Measurements from ENCODE around the gene TAF6L. TPM values are rescaled to one million over a fixed set of nuclear protein-coding genes. Genes with fewer than 3 reads are reported as not detected.
"Not testable (repeated sequence)": the region's sequence is repeated elsewhere in the genome, so short reads cannot be mapped to it uniquely, and the experiment has no call there.

The TAF6L gene
- 10 to 100 TPM; 27.5 to 40.2 (median 37.2) TPM for polyA plus RNA-seq (ENCODE audit: insufficient read length in 4 of 4)

GRCh38 chr11:62771144-62772021 lies at the start of gene TAF6L:
TSS of gene TAF6L (plus strand) at chr11:62771396. CDS start at chr11:62775784, 4,388 bp downstream.
- peak; percentile 90 to 96 (median 92) for DNase-seq (ENCODE audit: low read depth in 4 of 4, low spot score in 2 of 4)

- DNase-seq (ENCODE audit: low read depth in 4 of 4, low spot score in 2 of 4) = no peak
Observed at GRCh38 chr11:62721994-62722393, 49.2 kb upstream of the TAF6L start.

- no peak for DNase-seq (ENCODE audit: low read depth in 4 of 4, low spot score in 2 of 4)
Observed at GRCh38 chr11:62724171-62724570, 47.0 kb upstream of the TAF6L start.

- DNase-seq (ENCODE audit: low read depth in 4 of 4, low spot score in 2 of 4) = no peak
Observed at GRCh38 chr11:62725646-62726045, 45.5 kb upstream of the TAF6L start.

GRCh38 chr11:62726156-62726914 lies 44.9 kb upstream of the TAF6L start:
- no peak for DNase-seq (ENCODE audit: low read depth in 4 of 4, low spot score in 2 of 4)

- DNase-seq (ENCODE audit: low read depth in 4 of 4, low spot score in 2 of 4) = no peak
Observed at GRCh38 chr11:62726915-62727164, 44.4 kb upstream of the TAF6L start.

- peak; percentile 94 to 100 (median 98) for DNase-seq (ENCODE audit: low read depth in 4 of 4, low spot score in 2 of 4)
Observed at GRCh38 chr11:62727165-62727871, 43.9 kb upstream of the TAF6L start, which contains the start of gene HNRNPUL2. TSS of gene HNRNPUL2 (minus strand) at chr11:62727457. CDS start at chr11:62727156, 301 bp downstream.

- peak in 3 of 4 donors; percentile 97 to 98 (median 98) for DNase-seq (ENCODE audit: low read depth in 4 of 4, low spot score in 2 of 4)
Observed at GRCh38 chr11:62727872-62728170, 43.4 kb upstream of the TAF6L start.

GRCh38 chr11:62728171-62728988 lies 42.8 kb upstream of the TAF6L start, which contains the start of gene TTC9C:
TSS of gene TTC9C (plus strand) at chr11:62728486. CDS start at chr11:62728849, 363 bp downstream.
- DNase-seq (ENCODE audit: low read depth in 4 of 4, low spot score in 2 of 4) = peak in 2 of 4 donors; percentile 80 to 82

GRCh38 chr11:62730076-62730475 lies 41.1 kb upstream of the TAF6L start:
- not testable (repeated sequence) for DNase-seq (ENCODE audit: low read depth in 4 of 4, low spot score in 2 of 4)

GRCh38 chr11:62732830-62733229 lies 38.4 kb upstream of the TAF6L start:
- DNase-seq (ENCODE audit: low read depth in 4 of 4, low spot score in 2 of 4) = no peak

- no peak for DNase-seq (ENCODE audit: low read depth in 4 of 4, low spot score in 2 of 4)
Observed at GRCh38 chr11:62737196-62737595, 34.0 kb upstream of the TAF6L start.

- DNase-seq (ENCODE audit: low read depth in 4 of 4, low spot score in 2 of 4) = no peak
Observed at GRCh38 chr11:62747475-62748160, 23.6 kb upstream of the TAF6L start.

GRCh38 chr11:62749931-62750330 lies 21.3 kb upstream of the TAF6L start:
- DNase-seq (ENCODE audit: low read depth in 4 of 4, low spot score in 2 of 4) = not testable (repeated sequence)

GRCh38 chr11:62752177-62752785 lies 18.9 kb upstream of the TAF6L start:
- no peak for DNase-seq (ENCODE audit: low read depth in 4 of 4, low spot score in 2 of 4)

GRCh38 chr11:62752994-62753735 lies 18.0 kb upstream of the TAF6L start:
- no peak for DNase-seq (ENCODE audit: low read depth in 4 of 4, low spot score in 2 of 4)

GRCh38 chr11:62753736-62754603 lies 17.2 kb upstream of the TAF6L start, which contains the start of gene ZBTB3:
TSS of gene ZBTB3 (minus strand) at chr11:62754160. CDS start at chr11:62753664, 496 bp downstream.
- DNase-seq (ENCODE audit: low read depth in 4 of 4, low spot score in 2 of 4) = peak; percentile 95 to 98 (median 96)
